ENCODE measurements around the gene CERS5.

Gene CERS5

DNA sequence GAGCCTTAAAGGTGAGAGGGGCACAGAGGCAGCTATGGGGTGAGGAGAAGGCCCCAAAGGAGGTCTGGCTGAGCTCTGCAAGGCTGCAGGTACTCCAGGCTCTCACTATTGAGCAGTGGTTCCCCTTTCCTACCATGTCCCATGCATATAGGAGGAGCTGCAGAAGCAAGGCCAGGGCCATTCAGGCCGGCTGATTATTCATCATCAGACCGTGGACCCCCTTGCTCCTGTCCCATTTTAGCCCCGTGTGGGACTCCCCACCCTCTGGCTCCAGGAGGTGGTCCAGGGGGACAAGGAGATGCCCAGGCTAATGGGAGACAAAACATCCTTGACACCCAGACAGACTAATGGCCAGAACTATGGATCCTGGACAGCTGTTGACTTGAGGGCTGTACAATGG, 60.3 kb downstream of the CERS5 start:
- Histone ChIP-seq H3K9me3 (ENCODE audit: severe bottlenecking) (no peaks in the 10 kb centered on the region), H3K36me3 (ENCODE audit: low read depth) (peaks cover 5% of the 10 kb centered on the region; the same call in 1 of the 2 replicates), H3K4me1 (ENCODE audit: insufficient read depth, poor library complexity, severe bottlenecking) (peaks cover 13% of the 10 kb centered on the region), H3K27ac (ENCODE audit: poor library complexity, severe bottlenecking) (no peak overlapping the region), H3K4me3 (ENCODE audit: severe bottlenecking) (no peak overlapping the region), H3K27me3 (ENCODE audit: insufficient read depth, poor library complexity, severe bottlenecking) (no peaks in the 10 kb centered on the region)
- no peak for DNase-seq (ENCODE audit: low spot score)
- ATAC-seq (ENCODE audit: low read depth) = no peak
- no peak for TF ChIP-seq CTCF (IDR thresholded peaks at IDR 0.05; ENCODE audit: poor library complexity, severe bottlenecking)

GRCh38 chr12:50105913-50106450, 61.2 kb downstream of the CERS5 start:
- H3K4me1 ChIP-seq (ENCODE audit: insufficient read depth, poor library complexity, severe bottlenecking) = peaks cover 9% of the 10 kb centered on the region
- DNase-seq (ENCODE audit: low spot score) (no peak), ATAC-seq (ENCODE audit: low read depth) (no peak)
- no peaks in the 10 kb centered on the region for H3K27me3 ChIP-seq (ENCODE audit: insufficient read depth, poor library complexity, severe bottlenecking)
- no peak overlapping the region for H3K4me3 ChIP-seq (ENCODE audit: severe bottlenecking)
- H3K36me3 ChIP-seq (ENCODE audit: low read depth) = peaks cover 7% of the 10 kb centered on the region; the same call in 1 of the 2 replicates
- no peaks in the 10 kb centered on the region for H3K9me3 ChIP-seq (ENCODE audit: severe bottlenecking)
- no peak for TF ChIP-seq CTCF (IDR thresholded peaks at IDR 0.05; ENCODE audit: poor library complexity, severe bottlenecking)
- H3K27ac ChIP-seq (ENCODE audit: poor library complexity, severe bottlenecking) = no peak overlapping the region

DNA sequence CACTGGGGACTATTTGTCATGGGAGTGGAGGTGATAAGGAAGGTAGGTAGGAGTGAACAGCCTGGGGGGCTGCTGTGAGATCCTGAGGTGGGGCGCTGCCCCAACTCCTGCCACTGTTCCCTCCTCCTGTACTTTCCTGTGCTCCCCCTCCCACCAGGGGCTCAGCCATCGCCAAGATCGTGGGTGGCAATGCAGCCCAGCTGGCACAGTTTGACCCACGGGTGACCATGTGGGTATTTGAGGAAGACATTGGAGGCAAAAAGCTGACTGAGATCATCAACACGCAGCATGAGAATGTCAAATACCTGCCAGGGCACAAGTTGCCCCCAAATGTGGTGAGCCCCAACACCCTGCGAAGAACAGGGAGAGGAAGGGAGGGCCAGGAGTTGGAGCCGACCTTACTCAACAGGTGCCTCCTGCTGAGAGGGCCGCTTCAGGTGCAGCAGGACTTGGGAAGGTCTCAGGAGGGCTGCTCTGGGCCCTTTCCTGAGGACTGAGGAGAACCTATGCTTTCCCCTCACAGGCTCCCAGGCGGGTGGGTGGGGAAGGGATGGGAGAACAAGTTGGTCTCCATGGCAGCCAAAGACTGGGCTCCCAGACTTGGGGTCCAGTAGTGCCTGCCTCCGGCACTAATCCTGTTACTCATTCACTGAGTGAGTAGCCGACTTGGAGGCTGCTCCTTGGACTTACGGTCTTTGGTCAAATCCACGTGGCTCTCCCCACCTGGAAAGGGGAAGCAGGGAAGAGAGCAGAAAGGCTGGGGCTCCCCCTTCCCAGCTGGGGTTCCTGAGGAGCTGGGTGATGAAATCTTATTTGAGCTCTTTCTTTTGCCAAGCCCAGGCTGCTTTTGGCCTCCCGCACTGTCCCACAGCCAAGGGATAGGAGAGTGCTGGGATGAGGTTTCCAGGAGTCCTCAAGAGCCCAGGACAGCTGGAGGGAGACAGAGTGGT, 62.5 kb downstream of the CERS5 start:
- TF ChIP-seq CTCF (IDR thresholded peaks at IDR 0.05; ENCODE audit: poor library complexity, severe bottlenecking) = no peak
- ATAC-seq (ENCODE audit: low read depth) = no peak
- no peak for DNase-seq (ENCODE audit: low spot score)

GRCh38 chr12:50103767-50104321, 63.3 kb downstream of the CERS5 start, which contains the start of gene GPD1:
GPD1 (plus strand) TSS chr12:50104008; CDS start chr12:50104051, 43 bp downstream.
- Histone ChIP-seq H3K9me3 (ENCODE audit: severe bottlenecking) (no peaks in the 10 kb centered on the region), H3K27me3 (ENCODE audit: insufficient read depth, poor library complexity, severe bottlenecking) (no peaks in the 10 kb centered on the region), H3K36me3 (ENCODE audit: low read depth) (peaks cover 23% of the 10 kb centered on the region), H3K27ac (ENCODE audit: poor library complexity, severe bottlenecking) (no peak within 1 kb of the TSS), H3K4me1 (ENCODE audit: insufficient read depth, poor library complexity, severe bottlenecking) (no peaks in the 10 kb centered on the region), H3K4me3 (ENCODE audit: severe bottlenecking) (no peak within 1 kb of the TSS)
- TF ChIP-seq CTCF (IDR thresholded peaks at IDR 0.05; ENCODE audit: poor library complexity, severe bottlenecking) = no peak
- peak; percentile 80 for ATAC-seq (ENCODE audit: low read depth)
- DNase-seq (ENCODE audit: low spot score) = no peak

More for the DNA sequence above, 62.5 kb downstream of the CERS5 start:
- H3K27ac ChIP-seq (ENCODE audit: poor library complexity, severe bottlenecking) = no peak overlapping the region
- H3K4me3 ChIP-seq (ENCODE audit: severe bottlenecking) = no peak overlapping the region
- H3K4me1 ChIP-seq (ENCODE audit: insufficient read depth, poor library complexity, severe bottlenecking) = no peaks in the 10 kb centered on the region
- H3K27me3 ChIP-seq (ENCODE audit: insufficient read depth, poor library complexity, severe bottlenecking) = no peaks in the 10 kb centered on the region
- no peaks in the 10 kb centered on the region for H3K9me3 ChIP-seq (ENCODE audit: severe bottlenecking)
- H3K36me3 ChIP-seq (ENCODE audit: low read depth) = peaks cover 14% of the 10 kb centered on the region
